A549 (cell line): ENCODE results near the gene LRFN3. TPM values are rescaled to one million over a fixed set of nuclear protein-coding genes. Genes with fewer than 3 reads are reported as not detected.
"Not testable (repeated sequence)": the region's sequence is repeated elsewhere in the genome, so short reads cannot be mapped to it uniquely, and the experiment has no call there.

ENCODE experiments used
- ATAC-seq, 2 experiments: fragments of 200-7000 bp in 1 of 2; fragments of >200 bp in 1 of 2; cut with Nextera tagmentation in 1 of 2; cut with Tn5 transposase in 1 of 2; 3 replicates each; pipeline versions ENCODE4 v1.8.0 to v1.9.1; 2018 to 2020; ENCODE audit warnings: mild to moderate bottlenecking in 1 of 2, moderate library complexity in 1 of 2
- CTCF ChIA-PET: fragments of 300-600 bp; sonication (Branson Sonifier 250); formaldehyde crosslinking; extraction: SDS; loops from one replicate; lab custom pipeline; 2021; ENCODE audit warnings: antibody characterized with exemption, inconsistent platforms; lab: Yijun Ruan, JAX
- POLR2A ChIA-PET: fragments of 350-600 bp; formaldehyde crosslinking; extraction: SDS; loops from one replicate; lab custom pipeline; 2021; ENCODE audit warnings: antibody characterized with exemption, inconsistent platforms; lab: Yijun Ruan, JAX
- DNase-seq, 2 experiments: peaks; one replicate each; pipeline versions ENCODE4 v3.0.0 to v3.0.0-alpha.2; 2011 to 2016; ENCODE audit warnings: low read depth in 1 of 2, low spot score in 1 of 2
- FAIRE-seq: peaks from 2 replicates; lab custom pipeline; 2011; peaks lifted over from hg19 to GRCh38; lab: Jason Lieb, UNC
- H3K27ac ChIP-seq, 2 experiments: fragments of >200 bp; sonication (Bioruptor Twin); formaldehyde crosslinking; 3 replicates each; pipeline ENCODE4 v1.5.1; 2016 to 2017
- H3K4me1 ChIP-seq: fragments of >200 bp; sonication (Bioruptor Twin); formaldehyde crosslinking; 3 replicates; pipeline ENCODE4 v1.6.1; 2016
- H3K4me2 ChIP-seq: fragments of >200 bp; sonication (Bioruptor Twin); formaldehyde crosslinking; 3 replicates; pipeline ENCODE4 v1.6.1; 2016
- H3K4me3 ChIP-seq: fragments of >200 bp; sonication (Bioruptor Twin); formaldehyde crosslinking; 3 replicates; pipeline ENCODE4 v1.5.1; 2016
- H3K9me3 ChIP-seq: fragments of >200 bp; sonication (Bioruptor Twin); formaldehyde crosslinking; 3 replicates; pipeline ENCODE4 v1.6.1; 2016
- EHF ChIP-seq: fragments of 250-450 bp; sonication (Bioruptor Pico); IDR thresholded peaks from 2 replicates; pipeline ENCODE4 v1.5.0; 2020; ENCODE audit warnings: mild to moderate bottlenecking
- EP300 ChIP-seq, 2 experiments: fragments of >200 bp; sonication (Bioruptor Twin); formaldehyde crosslinking; IDR thresholded peaks; 2 replicates in 1 of 2; 3 replicates in 1 of 2; pipeline ENCODE4 v1.6.1; 2016 to 2017
- ESRRA ChIP-seq: fragments of 150-350 bp; IDR thresholded peaks from 2 replicates; pipeline ENCODE4 v1.6.1; 2014; ENCODE audit warnings: mild to moderate bottlenecking, low read length, borderline replicate concordance
- FOSB ChIP-seq: fragments of 250-450 bp; sonication (Bioruptor Pico); IDR thresholded peaks from 2 replicates; pipeline ENCODE4 v1.5.0; 2020; ENCODE audit warnings: mild to moderate bottlenecking, moderate library complexity
- HEYL ChIP-seq: fragments of 250-450 bp; sonication (Bioruptor Pico); IDR thresholded peaks from 2 replicates; pipeline ENCODE4 v1.8.0; 2021; ENCODE audit warnings: mild to moderate bottlenecking, moderate library complexity
- HOXB13 ChIP-seq: fragments of 250-450 bp; sonication (Bioruptor Pico); IDR thresholded peaks from 2 replicates; pipeline ENCODE4 v1.5.0; 2020; ENCODE audit warnings: low read depth, mild to moderate bottlenecking, moderate library complexity
- KDM1A ChIP-seq: fragments of 200-600 bp; sonication (generic); IDR thresholded peaks from 2 replicates; pipeline ENCODE4 v1.6.1; 2016; ENCODE audit warnings: low read depth, mild to moderate bottlenecking
- NPAS2 ChIP-seq: fragments of 250-450 bp; sonication (Bioruptor Pico); IDR thresholded peaks from 2 replicates; pipeline ENCODE4 v1.8.0; 2022; ENCODE audit warnings: mild to moderate bottlenecking, moderate library complexity, borderline replicate concordance
- NR3C1 ChIP-seq: fragments of >200 bp; sonication (Bioruptor Twin); formaldehyde crosslinking; IDR thresholded peaks from 3 replicates; pipeline ENCODE4 v1.6.1; 2017
- POLR2A ChIP-seq: IDR thresholded peaks from 2 replicates; pipeline ENCODE4 v1.6.1; 2012; ENCODE audit warnings: mild to moderate bottlenecking, low read length
- RAD21 ChIP-seq, 2 experiments: fragments of >200 bp in 1 of 2; sonication (Bioruptor Twin) in 1 of 2; formaldehyde crosslinking in 1 of 2; IDR thresholded peaks in 1 of 2; conservative IDR thresholded peaks in 1 of 2; 2 replicates in 1 of 2; 3 replicates in 1 of 2; pipeline ENCODE4 v1.6.1; 2012 to 2018; ENCODE audit warnings: inconsistent platforms in 1 of 2
- RARB ChIP-seq: fragments of 250-450 bp; sonication (Bioruptor Pico); IDR thresholded peaks from 2 replicates; pipeline ENCODE4 v1.8.0; 2021; ENCODE audit warnings: mild to moderate bottlenecking, moderate library complexity
- RFX5 ChIP-seq: fragments of 450-650 bp; IDR thresholded peaks from 2 replicates; pipeline ENCODE4 v1.7.1; 2014; ENCODE audit warnings: antibody characterized with exemption, mild to moderate bottlenecking, moderate library complexity
- TFCP2L1 ChIP-seq: fragments of 250-450 bp; sonication (Bioruptor Pico); IDR thresholded peaks from 2 replicates; pipeline ENCODE4 v1.5.0; 2021; ENCODE audit warnings: mild to moderate bottlenecking
- ZFP36 ChIP-seq: fragments of 450-650 bp; IDR thresholded peaks from 2 replicates; pipeline ENCODE4 v1.6.1; 2014; ENCODE audit warnings: borderline replicate concordance; ENCODE audit not compliant: partially characterized antibody
- WGBS: methylation state at CpG from one replicate; pipeline ENCODE4 v1.1.6; 2017; ENCODE audit errors: missing lambda C conversion rate; 5-methylcytosine and 5-hydroxymethylcytosine counted together
- polyA plus RNA-seq, 4 experiments: library from polyadenylated mRNA; depleted of rRNA in 3 of 4; stranded (reverse); fragments of >200 nt; fragmentation: RNase III in 1 of 4; extraction: RNeasy Plus Mini Kit Qiagen cat#74134 plus additional on column Dnase treatment in 1 of 4; gene quantifications; 2 replicates in 3 of 4; 3 replicates in 1 of 4; pipeline ENCODE4 v1.2.3, GENCODE V29; 2011 to 2017
- TF ChIP-seq, protein P1 (sequence below): IDR thresholded peaks from 2 replicates; pipeline ENCODE4 v1.6.1; 2012
- TF ChIP-seq, protein P2 (sequence below): fragments of >200 bp; sonication (Bioruptor Twin); formaldehyde crosslinking; IDR thresholded peaks from 3 replicates; pipeline ENCODE4 v1.6.1; 2016
- TF ChIP-seq, protein P3 (sequence below): fragments of 250-450 bp; sonication (Bioruptor Pico); IDR thresholded peaks from 2 replicates; pipeline ENCODE4 v1.5.0; 2021; ENCODE audit warnings: mild to moderate bottlenecking, moderate library complexity, borderline replicate concordance

LRFN3 gene
- polyA plus RNA-seq, 2 of the 4 experiments (the other 2 are of a cell fraction): 2.4 to 16.6 TPM

DNA sequence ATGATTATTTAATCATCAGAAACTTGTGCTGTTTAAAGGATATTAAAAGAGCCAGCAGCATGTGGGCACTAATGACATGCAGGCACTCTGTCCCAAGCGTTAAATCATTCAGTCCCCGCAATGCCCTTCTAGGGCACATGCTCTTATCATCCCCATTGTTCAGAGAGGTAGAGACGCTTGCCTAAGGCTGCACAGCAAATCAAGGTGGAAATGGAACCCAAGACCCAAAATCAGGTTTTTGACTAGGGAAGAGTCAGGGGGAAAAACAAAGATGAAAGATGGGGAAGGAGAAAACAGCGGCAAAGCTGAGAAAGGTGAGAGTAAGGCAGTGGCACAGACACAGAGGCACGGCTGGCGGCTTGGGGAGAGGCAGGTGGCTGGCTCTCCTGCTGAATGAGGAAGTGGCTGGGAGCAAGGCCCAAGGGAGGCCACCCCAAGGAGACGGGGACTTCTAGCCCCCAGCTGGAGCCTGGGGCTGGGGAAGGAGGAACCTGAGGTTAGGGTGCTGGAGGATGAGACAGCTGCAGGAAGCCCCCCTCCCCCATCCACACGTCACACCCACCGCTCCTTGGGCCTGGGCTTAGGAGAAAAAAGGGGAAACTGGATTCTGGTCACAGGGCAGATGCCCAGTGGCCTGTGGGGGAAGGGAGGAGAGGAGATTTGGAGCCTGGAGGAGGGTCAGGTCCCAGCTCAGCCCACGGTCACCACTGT is 27.0 kb upstream of the LRFN3 start:
- TF ChIP-seq ZFP36: peak; percentile 87
- TF ChIP-seq KDM1A: peak; percentile 76; the same call in 1 of the 2 replicates
- no peak for TF ChIP-seq RAD21 (conservative IDR thresholded peaks at IDR 0.05 in 1 of 2, IDR thresholded peaks at IDR 0.05 in 1 of 2)
- TF ChIP-seq, protein P1, sequence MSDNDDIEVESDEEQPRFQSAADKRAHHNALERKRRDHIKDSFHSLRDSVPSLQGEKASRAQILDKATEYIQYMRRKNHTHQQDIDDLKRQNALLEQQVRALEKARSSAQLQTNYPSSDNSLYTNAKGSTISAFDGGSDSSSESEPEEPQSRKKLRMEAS: 0 out of 2 replicates have a peak, but pooled peaks have one; percentile 26
- TF ChIP-seq, all 56 proteins: peak for 3
- POLR2A ChIA-PET: no interaction called here
- no peak overlapping the region for H3K4me2 ChIP-seq
- no peak overlapping the region for H3K27ac ChIP-seq
- CTCF ChIA-PET: interaction anchor here (0.6 to 5.0 kb wide), 6 partner anchors 13 to 330 kb away, joined by 3 to 32 read pairs (median 7); no protein-coding TSS in a partner anchor
- ATAC-seq: 0 out of 6 replicates have a peak, but pooled peaks of 1 of the 2 experiments have one; percentile 19
- H3K4me1 ChIP-seq: peaks cover 8% of the 10 kb centered on the region; the same call in 2 of the 3 replicates
- no peak for FAIRE-seq
- H3K9me3 ChIP-seq: no peaks in the 10 kb centered on the region
- DNase-seq: no peak
- 84% methylated on average over 10 of the region's 10 CpGs for WGBS
- no peak overlapping the region for H3K4me3 ChIP-seq

DNA sequence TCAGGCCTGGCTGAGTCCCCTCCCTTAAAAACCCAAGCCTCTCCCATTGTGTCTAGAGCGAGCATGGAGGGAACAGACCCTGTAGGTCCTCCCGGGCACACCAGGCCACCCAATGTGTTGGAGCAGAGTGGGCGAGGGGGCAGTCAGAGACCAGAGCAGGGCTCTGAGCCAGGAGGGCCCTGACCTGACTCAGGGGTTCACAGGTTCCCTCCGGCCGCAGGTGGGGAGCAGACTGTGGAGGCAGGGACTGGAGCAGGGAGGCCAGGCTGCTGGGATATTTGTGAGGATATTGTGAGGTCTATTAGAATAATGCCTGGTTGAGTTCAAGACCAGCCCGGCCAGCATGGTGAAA is 26.5 kb upstream of the LRFN3 start:
- H3K9me3 ChIP-seq: no peaks in the 10 kb centered on the region
- TF ChIP-seq EP300 (IDR thresholded peaks at IDR 0.05) (no peak), ESRRA (no peak), RARB (no peak), RFX5 (no peak), EHF (CRISPR knock-in tag) (no peak), FOSB (CRISPR knock-in tag) (no peak), HEYL (CRISPR knock-in tag) (no peak), NR3C1 (no peak), NPAS2 (CRISPR knock-in tag) (no peak), HOXB13 (CRISPR knock-in tag) (no peak), TFCP2L1 (CRISPR knock-in tag) (no peak), POLR2A (no peak)
- TF ChIP-seq, protein P2, sequence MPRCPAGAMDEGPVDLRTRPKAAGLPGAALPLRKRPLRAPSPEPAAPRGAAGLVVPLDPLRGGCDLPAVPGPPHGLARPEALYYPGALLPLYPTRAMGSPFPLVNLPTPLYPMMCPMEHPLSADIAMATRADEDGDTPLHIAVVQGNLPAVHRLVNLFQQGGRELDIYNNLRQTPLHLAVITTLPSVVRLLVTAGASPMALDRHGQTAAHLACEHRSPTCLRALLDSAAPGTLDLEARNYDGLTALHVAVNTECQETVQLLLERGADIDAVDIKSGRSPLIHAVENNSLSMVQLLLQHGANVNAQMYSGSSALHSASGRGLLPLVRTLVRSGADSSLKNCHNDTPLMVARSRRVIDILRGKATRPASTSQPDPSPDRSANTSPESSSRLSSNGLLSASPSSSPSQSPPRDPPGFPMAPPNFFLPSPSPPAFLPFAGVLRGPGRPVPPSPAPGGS: no peak
- TF ChIP-seq, protein P3, sequence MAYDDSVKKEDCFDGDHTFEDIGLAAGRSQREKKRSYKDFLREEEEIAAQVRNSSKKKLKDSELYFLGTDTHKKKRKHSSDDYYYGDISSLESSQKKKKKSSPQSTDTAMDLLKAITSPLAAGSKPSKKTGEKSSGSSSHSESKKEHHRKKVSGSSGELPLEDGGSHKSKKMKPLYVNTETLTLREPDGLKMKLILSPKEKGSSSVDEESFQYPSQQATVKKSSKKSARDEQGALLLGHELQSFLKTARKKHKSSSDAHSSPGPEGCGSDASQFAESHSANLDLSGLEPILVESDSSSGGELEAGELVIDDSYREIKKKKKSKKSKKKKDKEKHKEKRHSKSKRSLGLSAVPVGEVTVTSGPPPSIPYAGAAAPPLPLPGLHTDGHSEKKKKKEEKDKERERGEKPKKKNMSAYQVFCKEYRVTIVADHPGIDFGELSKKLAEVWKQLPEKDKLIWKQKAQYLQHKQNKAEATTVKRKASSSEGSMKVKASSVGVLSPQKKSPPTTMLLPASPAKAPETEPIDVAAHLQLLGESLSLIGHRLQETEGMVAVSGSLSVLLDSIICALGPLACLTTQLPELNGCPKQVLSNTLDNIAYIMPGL (CRISPR knock-in tag): no peak
- TF ChIP-seq, all 56 proteins: peak for 0
- no peak for DNase-seq
- peaks cover 8% of the 10 kb centered on the region; the same call in 2 of the 3 replicates for H3K4me1 ChIP-seq
- H3K4me2 ChIP-seq: no peak overlapping the region
- no peak overlapping the region for H3K4me3 ChIP-seq
- WGBS: 80% methylated on average over 6 of the region's 6 CpGs
- ChIA-PET POLR2A (no interaction called here), CTCF (interaction anchor here (0.6 to 5.0 kb wide), 5 partner anchors 14 to 211 kb away, joined by 3 to 32 read pairs (median 4); no protein-coding TSS in a partner anchor)
- no peak overlapping the region for H3K27ac ChIP-seq
- no peak for FAIRE-seq
- ATAC-seq: no peak

DNA sequence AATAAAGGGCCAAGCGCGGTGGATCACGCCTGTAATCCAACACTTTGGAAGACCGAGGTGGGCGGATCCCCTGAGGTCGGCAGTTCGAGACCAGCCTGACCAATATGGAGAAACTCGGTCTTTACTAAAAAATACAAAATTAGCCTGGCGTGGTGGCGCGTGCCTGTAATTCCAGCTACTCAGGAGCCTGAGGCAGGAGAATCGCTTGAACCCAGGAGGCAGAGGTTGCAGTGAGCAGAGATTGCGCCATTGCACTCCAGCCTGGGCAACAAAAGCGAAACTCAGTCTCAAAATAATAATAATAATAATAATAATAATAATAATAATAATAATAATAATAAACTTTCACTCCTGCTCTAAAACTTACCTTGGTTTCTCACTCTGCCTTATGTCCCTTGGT is 25.8 kb upstream of the LRFN3 start:
- H3K4me2 ChIP-seq, FAIRE-seq, ATAC-seq, H3K27ac ChIP-seq, H3K4me3 ChIP-seq, DNase-seq, POLR2A ChIA-PET, H3K9me3 ChIP-seq, H3K4me1 ChIP-seq: not testable (repeated sequence)
- CTCF ChIA-PET: interaction anchor here (0.6 to 5.0 kb wide), 6 partner anchors 15 to 212 kb away, joined by 3 to 32 read pairs (median 4); no protein-coding TSS in a partner anchor
- 81% methylated on average over 14 of the region's 14 CpGs for WGBS
